Measurements from ENCODE around the gene ZNF236.

The ZNF236 gene

GRCh38 chr18:76980663-76981395 lies 158.5 kb downstream of the ZNF236 start:
- DNase-seq (ENCODE audit: low read depth) = no peak
- H3K4me3 ChIP-seq (replicated peaks; ENCODE audit: low read depth, low read length) = no peak overlapping the region
- TF ChIP-seq, protein P1, sequence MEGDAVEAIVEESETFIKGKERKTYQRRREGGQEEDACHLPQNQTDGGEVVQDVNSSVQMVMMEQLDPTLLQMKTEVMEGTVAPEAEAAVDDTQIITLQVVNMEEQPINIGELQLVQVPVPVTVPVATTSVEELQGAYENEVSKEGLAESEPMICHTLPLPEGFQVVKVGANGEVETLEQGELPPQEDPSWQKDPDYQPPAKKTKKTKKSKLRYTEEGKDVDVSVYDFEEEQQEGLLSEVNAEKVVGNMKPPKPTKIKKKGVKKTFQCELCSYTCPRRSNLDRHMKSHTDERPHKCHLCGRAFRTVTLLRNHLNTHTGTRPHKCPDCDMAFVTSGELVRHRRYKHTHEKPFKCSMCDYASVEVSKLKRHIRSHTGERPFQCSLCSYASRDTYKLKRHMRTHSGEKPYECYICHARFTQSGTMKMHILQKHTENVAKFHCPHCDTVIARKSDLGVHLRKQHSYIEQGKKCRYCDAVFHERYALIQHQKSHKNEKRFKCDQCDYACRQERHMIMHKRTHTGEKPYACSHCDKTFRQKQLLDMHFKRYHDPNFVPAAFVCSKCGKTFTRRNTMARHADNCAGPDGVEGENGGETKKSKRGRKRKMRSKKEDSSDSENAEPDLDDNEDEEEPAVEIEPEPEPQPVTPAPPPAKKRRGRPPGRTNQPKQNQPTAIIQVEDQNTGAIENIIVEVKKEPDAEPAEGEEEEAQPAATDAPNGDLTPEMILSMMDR (IDR thresholded peaks at IDR 0.05; ENCODE audit: low read length, missing control alignments) = no peak

DNA sequence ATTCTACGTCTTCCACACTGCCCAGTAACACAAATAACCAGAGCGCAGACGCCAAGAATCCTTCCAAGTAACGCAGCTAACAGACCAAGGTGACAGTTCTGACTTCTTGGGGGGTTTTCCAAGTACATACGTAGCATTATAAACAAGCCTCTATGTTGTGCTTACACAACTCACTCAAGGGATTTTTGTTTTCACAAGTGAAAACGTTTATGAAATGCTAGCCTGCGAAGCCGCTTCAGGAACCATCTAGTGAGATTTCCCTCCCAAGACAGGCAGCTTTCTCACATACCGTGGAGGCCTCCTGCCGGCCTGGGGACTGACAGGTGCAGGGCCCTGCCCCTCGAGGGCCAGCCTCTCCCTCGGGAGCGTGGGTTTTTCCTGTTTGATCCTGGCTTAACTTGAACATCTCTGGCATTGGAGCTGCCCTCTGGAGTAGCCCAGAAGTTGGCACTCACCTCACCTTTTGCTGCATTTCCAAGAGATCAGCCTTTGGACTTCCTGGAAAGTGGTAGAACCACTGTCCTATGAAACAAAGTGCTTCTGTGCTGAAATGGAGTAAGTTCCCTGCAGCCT lies 159.1 kb downstream of the ZNF236 start:
- TF ChIP-seq, protein P1 (IDR thresholded peaks at IDR 0.05; ENCODE audit: low read length, missing control alignments) = no peak
- H3K4me3 ChIP-seq (replicated peaks; ENCODE audit: low read depth, low read length) = no peak overlapping the region
- no peak for DNase-seq (ENCODE audit: low read depth)

GRCh38 chr18:76982038-76982437 lies 159.7 kb downstream of the ZNF236 start:
- no peak for DNase-seq (ENCODE audit: low read depth)
- TF ChIP-seq, protein P1 (IDR thresholded peaks at IDR 0.05; ENCODE audit: low read length, missing control alignments) = no peak
- no peak overlapping the region for H3K4me3 ChIP-seq (replicated peaks; ENCODE audit: low read depth, low read length)

DNA sequence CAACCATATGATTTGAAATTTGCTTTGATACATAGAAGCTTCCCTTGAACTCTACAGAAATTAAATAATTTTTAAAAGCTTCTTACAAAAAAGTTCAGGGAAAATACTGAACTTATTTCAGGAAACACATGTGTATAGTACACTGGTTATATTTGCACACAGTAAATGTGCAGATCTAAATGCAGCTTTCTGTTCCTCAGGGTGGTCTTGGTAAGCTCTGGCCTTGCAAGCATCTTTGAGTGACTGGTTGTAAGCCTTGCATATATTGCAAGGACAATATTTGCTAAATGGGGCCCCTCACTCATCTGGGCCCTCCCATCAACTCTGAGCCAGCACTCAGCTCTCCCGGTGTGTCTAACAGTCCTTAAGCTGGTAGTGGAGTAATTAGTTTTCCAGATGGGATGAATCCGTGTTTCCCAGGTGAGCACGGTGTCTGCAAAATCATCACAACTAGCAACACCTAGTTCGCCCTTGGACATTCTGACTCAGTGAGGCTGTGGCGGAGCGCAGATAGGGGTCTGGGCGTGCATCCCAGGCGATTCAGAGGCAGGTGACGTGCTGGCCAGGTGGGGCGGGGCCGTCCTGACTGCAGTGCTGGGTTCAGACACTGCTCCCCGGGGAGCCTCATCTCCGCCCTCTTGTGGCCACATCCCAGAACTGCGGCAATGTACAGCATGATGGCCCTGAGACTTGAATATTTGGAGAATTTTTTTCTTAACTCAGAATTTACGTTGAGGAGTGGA lies 160.7 kb downstream of the ZNF236 start:
- DNase-seq (ENCODE audit: low read depth) = peak; percentile 77
- H3K4me3 ChIP-seq (replicated peaks; ENCODE audit: low read depth, low read length) = no peak overlapping the region
- TF ChIP-seq, protein P1 (IDR thresholded peaks at IDR 0.05; ENCODE audit: low read length, missing control alignments) = peak; percentile 96

- TF ChIP-seq, protein P1 (IDR thresholded peaks at IDR 0.05; ENCODE audit: low read length, missing control alignments) = no peak
- H3K4me3 ChIP-seq (replicated peaks; ENCODE audit: low read depth, low read length) = no peak overlapping the region
- DNase-seq (ENCODE audit: low read depth) = no peak
Measured at GRCh38 chr18:76983613-76984051, 161.3 kb downstream of the ZNF236 start.

- no peak for DNase-seq (ENCODE audit: low read depth)
- TF ChIP-seq, protein P1 (IDR thresholded peaks at IDR 0.05; ENCODE audit: low read length, missing control alignments) = no peak
- H3K4me3 ChIP-seq (replicated peaks; ENCODE audit: low read depth, low read length) = no peak overlapping the region
Measured at GRCh38 chr18:76984193-76985155, 162.1 kb downstream of the ZNF236 start.

Measured in fibroblast of pulmonary artery (primary cell).